HG03354 (cell line): ENCODE measurements around the gene POTED.
"Not testable (repeated sequence)": the region's sequence is repeated elsewhere in the genome, so short reads cannot be mapped to it uniquely, and the experiment has no call there.

Experiments
- ATAC-seq: cut with Tn5 transposase; IDR thresholded peaks from one replicate; pipeline ENCODE4 v1.9.1; 2021; ENCODE audit warnings: mild to moderate bottlenecking; ENCODE audit not compliant: unreplicated experiment, poor library complexity, severe bottlenecking

The POTED gene

DNA sequence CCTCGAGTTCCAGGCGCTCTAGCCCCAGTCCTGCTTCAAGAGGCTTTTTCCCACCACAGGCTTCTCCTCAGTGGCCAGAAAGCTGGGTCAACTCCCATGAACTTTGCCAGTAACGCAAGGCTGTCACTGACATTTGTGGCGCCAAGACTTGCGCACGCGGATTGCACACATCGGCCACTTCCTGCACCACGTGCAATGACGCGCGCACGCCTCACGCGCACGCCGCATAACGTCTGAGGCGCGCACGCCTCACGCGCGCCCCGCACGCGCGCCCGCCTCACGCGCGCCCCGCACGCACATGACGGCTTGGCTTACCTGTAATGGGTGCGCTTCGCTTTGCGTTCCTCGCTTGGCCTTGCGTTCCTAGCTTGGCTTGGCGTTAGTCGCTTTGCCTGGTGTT is at the start of gene POTED:
POTED (plus strand) TSS at position 301 of the 400 bp plus-strand sequence. CDS start 452 bp downstream, outside the sequence.
- not testable (repeated sequence) for ATAC-seq

DNA sequence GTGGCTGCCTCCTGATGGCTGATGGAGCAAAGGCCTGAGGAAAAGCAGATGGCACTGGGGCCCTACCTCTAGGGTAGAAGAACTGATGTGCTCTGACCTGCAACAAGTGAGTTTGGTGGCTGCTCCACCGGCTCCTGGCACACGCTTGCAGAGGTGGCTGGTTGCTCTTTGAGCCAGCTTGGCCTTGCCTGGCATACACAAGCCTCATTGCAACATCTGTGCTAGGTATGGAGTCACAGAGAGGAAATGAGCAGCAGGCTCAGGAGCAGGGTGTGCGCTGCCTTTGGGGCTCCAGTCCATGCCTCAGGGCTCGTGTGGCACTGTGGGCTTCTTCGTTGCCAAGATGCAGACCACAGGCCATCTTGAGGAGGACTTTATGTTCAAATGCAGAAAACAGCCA is 40.5 kb downstream of the POTED start:
- not testable (repeated sequence) for ATAC-seq

DNA sequence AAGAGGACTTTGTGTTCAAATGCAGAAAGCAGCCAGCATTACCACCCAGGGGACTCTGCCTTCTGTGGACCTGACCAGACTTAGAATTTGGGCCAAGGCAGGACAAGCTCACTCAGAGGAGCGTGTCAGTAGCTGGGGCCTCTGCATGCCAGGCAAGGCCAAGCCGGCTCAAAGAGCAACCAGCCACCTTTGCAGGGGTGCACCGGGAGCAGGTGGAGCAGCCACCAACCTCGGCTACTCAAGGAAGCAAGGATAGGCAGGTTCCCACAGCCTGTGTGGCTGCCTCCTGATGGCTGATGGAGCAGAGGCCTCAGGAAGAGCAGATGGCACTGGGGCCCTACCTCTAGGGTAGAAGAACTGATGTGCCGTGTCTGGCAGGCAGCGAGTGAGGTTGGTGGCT is 42.2 kb downstream of the POTED start:
- ATAC-seq, result not testable (repeated sequence)
